SU-DHL-6 (cell line): Measurements from ENCODE around the gene PTPN6.

Experiments
- H2AFZ ChIP-seq: fragments of 200-600 bp; sonication (generic); 2 replicates; pipeline ENCODE4 v1.6.1; 2014; ENCODE audit warnings: low read depth, mild to moderate bottlenecking, moderate library complexity, mixed read lengths, antibody characterized with exemption, low read length; ENCODE audit not compliant: severe bottlenecking
- H3F3A ChIP-seq: fragments of 200-600 bp; shearing (Covaris generic); 2 replicates; pipeline ENCODE4 v1.6.0; 2016; ENCODE audit warnings: antibody characterized with exemption, mild to moderate bottlenecking; ENCODE audit not compliant: insufficient read depth
- H3K27ac ChIP-seq: fragments of 200-600 bp; sonication (generic); 2 replicates; pipeline ENCODE4 v1.5.1; 2016; ENCODE audit warnings: low read depth, mild to moderate bottlenecking, low read length, moderate library complexity, mixed read lengths
- H3K27me3 ChIP-seq: fragments of 200-600 bp; sonication (generic), shearing (Covaris generic); 2 replicates; pipeline ENCODE4 v1.6.0; 2014; ENCODE audit warnings: mild to moderate bottlenecking, low read length
- H3K36me3 ChIP-seq: fragments of 200-600 bp; sonication (generic); 2 replicates; pipeline ENCODE4 v1.6.1; 2014; ENCODE audit warnings: mild to moderate bottlenecking, low read length, mixed read lengths
- H3K4me2 ChIP-seq: fragments of 300-600, 200-600 bp; shearing (Covaris generic), sonication (generic); 2 replicates; pipeline ENCODE4 v1.6.0; 2014; ENCODE audit warnings: low read length, low read depth, mild to moderate bottlenecking; ENCODE audit not compliant: poor library complexity, severe bottlenecking
- H3K4me3 ChIP-seq: fragments of 200-600 bp; sonication (generic); 2 replicates; pipeline ENCODE4 v1.5.1; 2014; ENCODE audit warnings: antibody characterized with exemption, low read length, mild to moderate bottlenecking, mixed read lengths; ENCODE audit not compliant: insufficient read depth, poor library complexity, severe bottlenecking
- H3K79me2 ChIP-seq: fragments of 200-600 bp; sonication (generic); 2 replicates; pipeline ENCODE4 v1.6.1; 2014; ENCODE audit warnings: mild to moderate bottlenecking, low read length, moderate library complexity; ENCODE audit not compliant: insufficient read depth
- H3K9ac ChIP-seq: fragments of 200-600 bp; sonication (generic); 2 replicates; pipeline ENCODE4 v1.7.0; 2014; ENCODE audit warnings: mild to moderate bottlenecking, low read length
- H3K9me2 ChIP-seq: fragments of 200-600 bp; sonication (generic); replicated peaks from 2 replicates; pipeline ENCODE4 v1.6.1; 2014; ENCODE audit warnings: low read length; ENCODE audit not compliant: insufficient read depth
- H3K9me3 ChIP-seq: fragments of 200-600 bp; sonication (generic); 2 replicates; pipeline ENCODE4 v1.6.1; 2014; ENCODE audit warnings: low read length, mixed read lengths; ENCODE audit not compliant: insufficient read depth
- H4K20me1 ChIP-seq: fragments of 200-600 bp; sonication (generic); 2 replicates; pipeline ENCODE4 v1.6.1; 2014; ENCODE audit warnings: low read depth, mild to moderate bottlenecking, antibody characterized with exemption, low read length, moderate library complexity, mixed read lengths
- EZH2phosphoT487 ChIP-seq: fragments of 200-600 bp; sonication (generic), shearing (Covaris generic); conservative IDR thresholded peaks from 2 replicates; pipeline ENCODE4 v1.6.1; 2018; ENCODE audit warnings: mild to moderate bottlenecking, antibody characterized with exemption, low read length, moderate library complexity, mixed read lengths
- TF ChIP-seq, protein P1 (sequence below): fragments of 200-600 bp; sonication (generic); IDR thresholded peaks from one replicate; pipeline ENCODE4 v1.5.1; 2017; ENCODE audit warnings: antibody characterized with exemption, mild to moderate bottlenecking, low read length, moderate library complexity; ENCODE audit not compliant: insufficient read depth, poor library complexity, severe bottlenecking

The PTPN6 gene

DNA sequence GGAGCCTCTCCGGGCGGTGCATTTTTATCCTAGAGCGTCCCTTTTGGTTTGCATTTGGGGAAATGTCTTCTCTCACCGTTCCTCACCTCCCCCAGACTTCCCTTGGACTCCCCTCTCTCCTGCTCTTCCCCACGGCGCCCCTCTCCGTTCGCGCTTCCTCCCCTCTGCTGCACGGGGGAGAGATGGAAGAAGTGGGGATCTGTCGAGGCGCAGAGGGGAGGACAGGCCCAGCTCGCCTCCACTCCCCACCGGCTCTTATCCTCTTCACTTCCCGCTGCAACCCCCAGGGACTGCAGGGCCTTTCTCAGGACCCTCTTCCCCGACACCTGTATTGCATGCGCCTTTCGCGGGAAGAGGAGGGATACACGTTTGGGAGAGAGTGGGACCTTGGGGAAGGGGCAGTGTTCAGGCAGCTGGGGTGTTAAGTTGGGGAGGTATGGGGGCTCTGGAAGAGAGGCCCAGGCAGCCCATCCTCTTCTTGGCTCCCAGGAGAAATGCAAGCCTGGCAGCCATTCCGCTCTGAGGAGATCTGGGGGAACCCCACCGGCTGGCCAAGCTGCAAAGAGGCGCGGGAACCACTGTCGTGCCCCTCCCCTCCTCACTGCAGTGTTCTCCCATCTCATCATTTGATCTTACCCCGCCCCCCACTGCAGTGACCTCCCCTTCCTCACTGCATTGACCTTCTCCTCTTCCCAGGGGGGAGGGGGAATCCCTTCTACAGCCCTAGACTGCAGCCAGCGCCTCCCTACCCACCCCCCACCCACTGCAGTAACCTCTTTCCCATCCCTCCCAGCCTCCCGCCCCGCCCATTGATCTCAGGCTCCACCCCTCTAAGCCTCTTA lies 36.0 kb upstream of the PTPN6 start:
- peak overlapping the region; percentile 91 for H2AFZ ChIP-seq
- H3K9me3 ChIP-seq: no peaks in the 10 kb centered on the region
- no peaks in the 10 kb centered on the region for H3K36me3 ChIP-seq
- no peaks in the 10 kb centered on the region for H3K79me2 ChIP-seq
- no peaks in the 10 kb centered on the region for H3K9me2 ChIP-seq
- H3F3A ChIP-seq: no peaks in the 10 kb centered on the region
- TF ChIP-seq EZH2phosphoT487: no peak
- no peak overlapping the region for H3K27ac ChIP-seq
- no peaks in the 10 kb centered on the region for H3K27me3 ChIP-seq
- peak overlapping the region; percentile 40 for H3K4me3 ChIP-seq
- H4K20me1 ChIP-seq: no peaks in the 10 kb centered on the region
- H3K4me2 ChIP-seq: peak overlapping the region; percentile 62
- H3K9ac ChIP-seq: peak overlapping the region; percentile 39; the same call in 1 of the 2 replicates

DNA sequence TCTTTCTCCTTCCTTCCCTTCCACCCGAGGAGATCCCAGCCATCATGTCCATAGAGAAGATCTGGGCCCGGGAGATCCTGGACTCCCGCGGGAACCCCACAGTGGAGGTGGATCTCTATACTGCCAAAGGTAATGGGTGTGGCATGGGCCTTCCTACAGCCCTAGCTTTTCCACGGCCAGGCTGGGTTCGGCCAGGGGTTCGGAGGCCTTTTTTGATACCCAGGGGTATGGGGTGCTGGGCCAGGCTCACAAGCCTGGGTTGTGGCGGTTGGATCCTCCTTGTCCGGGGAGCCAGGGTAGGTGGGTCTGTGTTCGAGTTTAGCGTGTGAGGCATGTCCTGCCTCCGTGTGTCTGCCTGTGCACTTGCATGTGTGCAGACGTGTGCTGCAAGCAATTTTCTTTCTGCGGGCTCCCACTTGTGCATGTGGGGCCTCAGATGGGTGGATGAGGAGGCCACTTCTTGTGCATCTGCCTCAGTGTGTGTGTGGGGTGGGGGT lies 35.3 kb upstream of the PTPN6 start:
- H3K9me2 ChIP-seq: no peaks in the 10 kb centered on the region
- no peaks in the 10 kb centered on the region for H3K27me3 ChIP-seq
- no peaks in the 10 kb centered on the region for H4K20me1 ChIP-seq
- H3K79me2 ChIP-seq: no peaks in the 10 kb centered on the region
- H3K36me3 ChIP-seq: no peaks in the 10 kb centered on the region
- no peak overlapping the region for H3K9ac ChIP-seq
- H3K4me3 ChIP-seq: no peak overlapping the region
- no peaks in the 10 kb centered on the region for H3K9me3 ChIP-seq
- H3F3A ChIP-seq: no peaks in the 10 kb centered on the region
- H3K27ac ChIP-seq: no peak overlapping the region
- TF ChIP-seq EZH2phosphoT487: no peak
- TF ChIP-seq, protein P1, sequence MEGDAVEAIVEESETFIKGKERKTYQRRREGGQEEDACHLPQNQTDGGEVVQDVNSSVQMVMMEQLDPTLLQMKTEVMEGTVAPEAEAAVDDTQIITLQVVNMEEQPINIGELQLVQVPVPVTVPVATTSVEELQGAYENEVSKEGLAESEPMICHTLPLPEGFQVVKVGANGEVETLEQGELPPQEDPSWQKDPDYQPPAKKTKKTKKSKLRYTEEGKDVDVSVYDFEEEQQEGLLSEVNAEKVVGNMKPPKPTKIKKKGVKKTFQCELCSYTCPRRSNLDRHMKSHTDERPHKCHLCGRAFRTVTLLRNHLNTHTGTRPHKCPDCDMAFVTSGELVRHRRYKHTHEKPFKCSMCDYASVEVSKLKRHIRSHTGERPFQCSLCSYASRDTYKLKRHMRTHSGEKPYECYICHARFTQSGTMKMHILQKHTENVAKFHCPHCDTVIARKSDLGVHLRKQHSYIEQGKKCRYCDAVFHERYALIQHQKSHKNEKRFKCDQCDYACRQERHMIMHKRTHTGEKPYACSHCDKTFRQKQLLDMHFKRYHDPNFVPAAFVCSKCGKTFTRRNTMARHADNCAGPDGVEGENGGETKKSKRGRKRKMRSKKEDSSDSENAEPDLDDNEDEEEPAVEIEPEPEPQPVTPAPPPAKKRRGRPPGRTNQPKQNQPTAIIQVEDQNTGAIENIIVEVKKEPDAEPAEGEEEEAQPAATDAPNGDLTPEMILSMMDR: no peak
- no peak overlapping the region for H2AFZ ChIP-seq
- H3K4me2 ChIP-seq: no peak overlapping the region

DNA sequence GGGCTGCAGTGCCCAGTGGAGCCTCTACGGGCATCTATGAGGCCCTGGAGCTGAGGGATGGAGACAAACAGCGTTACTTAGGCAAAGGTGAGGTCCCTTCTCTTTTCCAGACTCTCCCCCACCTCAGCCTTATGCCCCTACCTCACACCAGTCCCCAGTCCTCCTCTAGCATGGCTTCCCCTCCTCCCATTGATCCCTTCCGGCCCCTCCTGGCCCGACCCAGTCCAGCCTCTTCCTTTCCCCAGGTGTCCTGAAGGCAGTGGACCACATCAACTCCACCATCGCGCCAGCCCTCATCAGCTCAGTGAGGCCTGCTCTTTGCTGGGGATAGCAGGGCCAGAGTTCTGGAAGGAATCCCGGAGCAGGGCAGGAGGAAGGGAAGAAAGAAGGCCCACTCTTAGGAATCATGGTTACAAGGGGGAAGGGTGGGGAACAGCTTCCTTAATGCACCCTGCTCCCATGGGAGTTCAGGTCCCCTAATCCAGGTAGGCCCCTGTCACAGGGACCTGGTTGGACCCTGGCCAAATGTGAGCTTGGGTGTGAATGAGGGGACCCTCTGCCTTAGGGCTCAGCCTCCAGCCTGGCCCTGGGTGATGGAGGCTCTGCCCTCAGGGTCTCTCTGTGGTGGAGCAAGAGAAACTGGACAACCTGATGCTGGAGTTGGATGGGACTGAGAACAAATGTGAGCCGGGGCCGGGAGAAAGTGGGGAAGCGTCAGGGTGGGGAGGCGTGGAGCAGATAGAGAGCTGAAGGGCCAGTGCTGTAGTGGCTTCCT lies 34.5 kb upstream of the PTPN6 start:
- Histone ChIP-seq H3K4me2 (no peak overlapping the region), H3K79me2 (no peaks in the 10 kb centered on the region), H3F3A (no peaks in the 10 kb centered on the region), H3K9me2 (no peaks in the 10 kb centered on the region), H3K27ac (no peak overlapping the region), H3K4me3 (no peak overlapping the region), H3K9me3 (no peaks in the 10 kb centered on the region), H3K36me3 (no peaks in the 10 kb centered on the region), H2AFZ (no peak overlapping the region), H3K27me3 (no peaks in the 10 kb centered on the region), H3K9ac (no peak overlapping the region), H4K20me1 (no peaks in the 10 kb centered on the region)
- TF ChIP-seq EZH2phosphoT487: no peak
- TF ChIP-seq, protein P1: no peak
